WTC11 (cell line): ENCODE data around the gene CHST11. TPM values are rescaled to one million over a fixed set of nuclear protein-coding genes. Genes with fewer than 3 reads are reported as not detected.

ENCODE experiments used
- ATAC-seq: fragments of 200-7000 bp; cut with Tn5 transposase; 2 replicates; pipeline ENCODE4 v1.10.0; 2021; ENCODE audit warnings: mild to moderate bottlenecking, moderate library complexity
- CTCF ChIA-PET: fragments of 300-600 bp; sonication (Branson Sonifier 250); formaldehyde crosslinking; loops from one replicate; lab custom pipeline; 2021; ENCODE audit warnings: antibody characterized with exemption; lab: Charles Lee
- POLR2A ChIA-PET: fragments of 350-600 bp; sonication (Branson Sonifier 250); formaldehyde crosslinking; loops from one replicate; lab custom pipeline; 2021; ENCODE audit warnings: antibody characterized with exemption; lab: Charles Lee
- DNase-seq: peaks from one replicate; pipeline ENCODE4 v3.0.0; 2021; ENCODE audit warnings: low spot score
- H3K27ac Mint-ChIP-seq: 2 replicates; pipeline ENCODE4 v1.8.0; 2021; ENCODE audit warnings: mixed read lengths
- H3K27me3 Mint-ChIP-seq: 2 replicates; pipeline ENCODE4 v1.8.0; 2021; ENCODE audit warnings: low read depth, mild to moderate bottlenecking, moderate library complexity, mixed read lengths
- H3K36me3 Mint-ChIP-seq: 2 replicates; pipeline ENCODE4 v1.8.0; 2021; ENCODE audit warnings: mixed read lengths
- H3K4me1 Mint-ChIP-seq: 2 replicates; pipeline ENCODE4 v1.8.0; 2022; ENCODE audit warnings: mixed read lengths
- H3K4me3 Mint-ChIP-seq: 2 replicates; pipeline ENCODE4 v1.8.0; 2021; ENCODE audit warnings: mild to moderate bottlenecking, moderate library complexity, mixed read lengths
- H3K9me3 Mint-ChIP-seq: 2 replicates; pipeline ENCODE4 v1.8.0; 2021; ENCODE audit warnings: mixed read lengths
- AFF4 ChIP-seq: sonication (generic); formaldehyde crosslinking; IDR thresholded peaks from 2 replicates; pipeline ENCODE4 v1.8.1; 2023; ENCODE audit warnings: mild to moderate bottlenecking, missing genetic modification reagents, borderline replicate concordance
- E2F1 ChIP-seq: sonication (generic); formaldehyde crosslinking; IDR thresholded peaks from 2 replicates; pipeline ENCODE4 v1.8.0; 2022; ENCODE audit warnings: mild to moderate bottlenecking, missing genetic modification reagents
- FOXK1 ChIP-seq: sonication (generic); formaldehyde crosslinking; IDR thresholded peaks from 2 replicates; pipeline ENCODE4 v1.8.0; 2022; ENCODE audit warnings: mild to moderate bottlenecking, moderate library complexity, missing genetic modification reagents
- FOXP4 ChIP-seq: sonication (generic); formaldehyde crosslinking; IDR thresholded peaks from 2 replicates; pipeline ENCODE4 v1.8.0; 2022; ENCODE audit warnings: mild to moderate bottlenecking, missing genetic modification reagents
- NFE2L1 ChIP-seq: sonication (generic); formaldehyde crosslinking; IDR thresholded peaks from 2 replicates; pipeline ENCODE4 v1.8.1; 2023; ENCODE audit warnings: missing genetic modification reagents
- PRRX2 ChIP-seq: fragments of 250-450 bp; sonication (Bioruptor Pico); IDR thresholded peaks from 2 replicates; pipeline ENCODE4 v1.8.0; 2021; ENCODE audit warnings: mild to moderate bottlenecking
- SMAD4 ChIP-seq: sonication (generic); formaldehyde crosslinking; IDR thresholded peaks from 2 replicates; pipeline ENCODE4 v1.8.0; 2022; ENCODE audit warnings: mild to moderate bottlenecking, missing genetic modification reagents
- TP53 ChIP-seq: sonication (generic); formaldehyde crosslinking; IDR thresholded peaks from 2 replicates; pipeline ENCODE4 v1.8.1; 2023; ENCODE audit warnings: mild to moderate bottlenecking, missing genetic modification reagents
- ZMAT4 ChIP-seq: fragments of 250-450 bp; sonication (Bioruptor Pico); IDR thresholded peaks from 2 replicates; pipeline ENCODE4 v1.9.0; 2021; ENCODE audit warnings: mild to moderate bottlenecking
- ZNF263 ChIP-seq: sonication (generic); formaldehyde crosslinking; IDR thresholded peaks from 2 replicates; pipeline ENCODE4 v1.8.1; 2022; ENCODE audit warnings: low read depth, mild to moderate bottlenecking, moderate library complexity, missing genetic modification reagents
- ZNF532 ChIP-seq: fragments of 250-450 bp; sonication (Bioruptor Pico); IDR thresholded peaks from 2 replicates; pipeline ENCODE4 v1.9.0; 2021; ENCODE audit warnings: mild to moderate bottlenecking, borderline replicate concordance
- total RNA-seq: library from RNA; stranded (reverse); gene quantifications from 3 replicates; pipeline ENCODE4 v1.2.3, GENCODE V29; 2021
- TF ChIP-seq, protein P1 (sequence below): fragments of 250-450 bp; sonication (Bioruptor Pico); IDR thresholded peaks from 2 replicates; pipeline ENCODE4 v1.8.0; 2021; ENCODE audit warnings: mild to moderate bottlenecking

The CHST11 gene
- total RNA-seq, 1 experiment from 2014 or later: 24.2 TPM

GRCh38 chr12:104609445-104609844 lies 152.7 kb downstream of the CHST11 start (continued):
- TF ChIP-seq, protein P1, sequence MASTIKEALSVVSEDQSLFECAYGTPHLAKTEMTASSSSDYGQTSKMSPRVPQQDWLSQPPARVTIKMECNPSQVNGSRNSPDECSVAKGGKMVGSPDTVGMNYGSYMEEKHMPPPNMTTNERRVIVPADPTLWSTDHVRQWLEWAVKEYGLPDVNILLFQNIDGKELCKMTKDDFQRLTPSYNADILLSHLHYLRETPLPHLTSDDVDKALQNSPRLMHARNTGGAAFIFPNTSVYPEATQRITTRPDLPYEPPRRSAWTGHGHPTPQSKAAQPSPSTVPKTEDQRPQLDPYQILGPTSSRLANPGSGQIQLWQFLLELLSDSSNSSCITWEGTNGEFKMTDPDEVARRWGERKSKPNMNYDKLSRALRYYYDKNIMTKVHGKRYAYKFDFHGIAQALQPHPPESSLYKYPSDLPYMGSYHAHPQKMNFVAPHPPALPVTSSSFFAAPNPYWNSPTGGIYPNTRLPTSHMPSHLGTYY (CRISPR knock-in tag): no peak
- TF ChIP-seq PRRX2 (CRISPR knock-in tag): no peak
- no peak for TF ChIP-seq E2F1 (CRISPR knock-in tag)
- TF ChIP-seq TP53 (CRISPR knock-in tag): no peak
- TF ChIP-seq ZMAT4 (CRISPR knock-in tag): no peak
- TF ChIP-seq SMAD4 (CRISPR knock-in tag): no peak
- TF ChIP-seq AFF4 (CRISPR knock-in tag): no peak
- TF ChIP-seq ZNF532 (CRISPR knock-in tag): no peak
- TF ChIP-seq, all 79 proteins: peak for 0

GRCh38 chr12:104610513-104611235 lies 153.9 kb downstream of the CHST11 start:
- TF ChIP-seq PRRX2 (CRISPR knock-in tag): no peak
- TF ChIP-seq FOXP4 (CRISPR knock-in tag): no peak
- no peak for TF ChIP-seq SMAD4 (CRISPR knock-in tag)
- TF ChIP-seq FOXK1: no peak
- TF ChIP-seq NFE2L1 (CRISPR knock-in tag): no peak
- no peak for TF ChIP-seq ZNF263 (CRISPR knock-in tag)
- ChIA-PET CTCF (interaction anchor here (1.8 kb wide), 1 partner anchor 44 kb away, joined by 3 read pairs; no protein-coding TSS in a partner anchor), POLR2A (no interaction called here)
- Mint-ChIP-seq H3K36me3 (peaks cover 6% of the 10 kb centered on the region; the same call in 1 of the 2 replicates), H3K4me1 (peaks cover 14% of the 10 kb centered on the region), H3K27me3 (no peaks in the 10 kb centered on the region), H3K4me3 (no peak overlapping the region), H3K9me3 (peaks cover 5% of the 10 kb centered on the region), H3K27ac (no peak overlapping the region)
- ATAC-seq (no peak), DNase-seq (no peak)
